Measurements from ENCODE around the gene TTC1. TPM values are rescaled to one million over a fixed set of nuclear protein-coding genes. Genes with fewer than 3 reads are reported as not detected.

The TTC1 gene
- total RNA-seq, 1 donor from 2014 or later = 49.9 TPM

- peaks cover 3% of the 10 kb centered on the region for H3K4me1 Mint-ChIP-seq (ENCODE audit: unreplicated experiment)
- peaks cover 37% of the 10 kb centered on the region for H3K36me3 Mint-ChIP-seq (ENCODE audit: unreplicated experiment)
- DNase-seq (ENCODE audit: extremely low spot score, unreplicated experiment) = no peak
- TF ChIP-seq, protein P1, sequence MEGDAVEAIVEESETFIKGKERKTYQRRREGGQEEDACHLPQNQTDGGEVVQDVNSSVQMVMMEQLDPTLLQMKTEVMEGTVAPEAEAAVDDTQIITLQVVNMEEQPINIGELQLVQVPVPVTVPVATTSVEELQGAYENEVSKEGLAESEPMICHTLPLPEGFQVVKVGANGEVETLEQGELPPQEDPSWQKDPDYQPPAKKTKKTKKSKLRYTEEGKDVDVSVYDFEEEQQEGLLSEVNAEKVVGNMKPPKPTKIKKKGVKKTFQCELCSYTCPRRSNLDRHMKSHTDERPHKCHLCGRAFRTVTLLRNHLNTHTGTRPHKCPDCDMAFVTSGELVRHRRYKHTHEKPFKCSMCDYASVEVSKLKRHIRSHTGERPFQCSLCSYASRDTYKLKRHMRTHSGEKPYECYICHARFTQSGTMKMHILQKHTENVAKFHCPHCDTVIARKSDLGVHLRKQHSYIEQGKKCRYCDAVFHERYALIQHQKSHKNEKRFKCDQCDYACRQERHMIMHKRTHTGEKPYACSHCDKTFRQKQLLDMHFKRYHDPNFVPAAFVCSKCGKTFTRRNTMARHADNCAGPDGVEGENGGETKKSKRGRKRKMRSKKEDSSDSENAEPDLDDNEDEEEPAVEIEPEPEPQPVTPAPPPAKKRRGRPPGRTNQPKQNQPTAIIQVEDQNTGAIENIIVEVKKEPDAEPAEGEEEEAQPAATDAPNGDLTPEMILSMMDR (IDR thresholded peaks at IDR 0.05) = no peak
- H3K27ac Mint-ChIP-seq (ENCODE audit: unreplicated experiment) = no peak overlapping the region
- no peaks in the 10 kb centered on the region for H3K27me3 Mint-ChIP-seq (ENCODE audit: unreplicated experiment)
- H3K4me3 Mint-ChIP-seq (ENCODE audit: unreplicated experiment) = no peak overlapping the region
- H3K9me3 Mint-ChIP-seq (ENCODE audit: unreplicated experiment) = no peaks in the 10 kb centered on the region
Observed at GRCh38 chr5:160040471-160040835, 31.5 kb downstream of the TTC1 start.

GRCh38 chr5:160042671-160043070 lies 33.7 kb downstream of the TTC1 start:
- no peaks in the 10 kb centered on the region for H3K9me3 Mint-ChIP-seq (ENCODE audit: unreplicated experiment)
- TF ChIP-seq, protein P1 (IDR thresholded peaks at IDR 0.05) = no peak
- H3K27ac Mint-ChIP-seq (ENCODE audit: unreplicated experiment) = no peak overlapping the region
- H3K4me1 Mint-ChIP-seq (ENCODE audit: unreplicated experiment) = peaks cover 3% of the 10 kb centered on the region
- no peak overlapping the region for H3K4me3 Mint-ChIP-seq (ENCODE audit: unreplicated experiment)
- DNase-seq (ENCODE audit: extremely low spot score, unreplicated experiment) = no peak
- no peaks in the 10 kb centered on the region for H3K27me3 Mint-ChIP-seq (ENCODE audit: unreplicated experiment)
- H3K36me3 Mint-ChIP-seq (ENCODE audit: unreplicated experiment) = peaks cover 35% of the 10 kb centered on the region

GRCh38 chr5:160044391-160044804 lies 35.5 kb downstream of the TTC1 start:
- H3K36me3 Mint-ChIP-seq (ENCODE audit: unreplicated experiment) = peaks cover 34% of the 10 kb centered on the region
- no peaks in the 10 kb centered on the region for H3K9me3 Mint-ChIP-seq (ENCODE audit: unreplicated experiment)
- H3K4me1 Mint-ChIP-seq (ENCODE audit: unreplicated experiment) = peaks cover 3% of the 10 kb centered on the region
- DNase-seq (ENCODE audit: extremely low spot score, unreplicated experiment) = no peak
- no peak overlapping the region for H3K27ac Mint-ChIP-seq (ENCODE audit: unreplicated experiment)
- H3K4me3 Mint-ChIP-seq (ENCODE audit: unreplicated experiment) = no peak overlapping the region
- TF ChIP-seq, protein P1 (IDR thresholded peaks at IDR 0.05) = no peak
- H3K27me3 Mint-ChIP-seq (ENCODE audit: unreplicated experiment) = no peaks in the 10 kb centered on the region

- no peak for DNase-seq (ENCODE audit: extremely low spot score, unreplicated experiment)
- Mint-ChIP-seq H3K9me3 (ENCODE audit: unreplicated experiment) (no peaks in the 10 kb centered on the region), H3K27me3 (ENCODE audit: unreplicated experiment) (no peaks in the 10 kb centered on the region), H3K4me3 (ENCODE audit: unreplicated experiment) (no peak overlapping the region), H3K4me1 (ENCODE audit: unreplicated experiment) (peaks cover 3% of the 10 kb centered on the region), H3K27ac (ENCODE audit: unreplicated experiment) (no peak overlapping the region), H3K36me3 (ENCODE audit: unreplicated experiment) (peaks cover 38% of the 10 kb centered on the region)
- TF ChIP-seq, protein P1 (IDR thresholded peaks at IDR 0.05) = no peak
Observed at GRCh38 chr5:160044967-160045366, 36.0 kb downstream of the TTC1 start.

GRCh38 chr5:160047423-160047822 lies 38.5 kb downstream of the TTC1 start:
- Mint-ChIP-seq H3K4me3 (ENCODE audit: unreplicated experiment) (no peak overlapping the region), H3K27ac (ENCODE audit: unreplicated experiment) (no peak overlapping the region), H3K9me3 (ENCODE audit: unreplicated experiment) (no peaks in the 10 kb centered on the region), H3K27me3 (ENCODE audit: unreplicated experiment) (no peaks in the 10 kb centered on the region), H3K4me1 (ENCODE audit: unreplicated experiment) (peaks cover 3% of the 10 kb centered on the region), H3K36me3 (ENCODE audit: unreplicated experiment) (peaks cover 57% of the 10 kb centered on the region)
- TF ChIP-seq, protein P1 (IDR thresholded peaks at IDR 0.05) = no peak
- no peak for DNase-seq (ENCODE audit: extremely low spot score, unreplicated experiment)

Data from osteocyte (in vitro differentiated cells).